Mesenchymal stem cell (in vitro differentiated cells and primary cell): ENCODE measurements around the gene MUS81.

Experiments used
- DNase-seq: peaks from one replicate; pipeline ENCODE4 v3.0.0-alpha.2; 2013
- H2AFZ ChIP-seq: one replicate; pipeline ENCODE4 v1.6.1; 2013; ENCODE audit warnings: low read depth, mild to moderate bottlenecking, control low read depth, inconsistent platforms, low read length, moderate library complexity
- H2AK5ac ChIP-seq: 2 replicates; pipeline ENCODE4 v1.6.1; 2013; ENCODE audit warnings: low read length, moderate library complexity, mild to moderate bottlenecking, inconsistent platforms; ENCODE audit not compliant: severe bottlenecking
- H2BK120ac ChIP-seq: one replicate; pipeline ENCODE4 v1.6.1; 2013; ENCODE audit warnings: low read depth, mild to moderate bottlenecking, inconsistent platforms, low read length, moderate library complexity
- H2BK12ac ChIP-seq, 2 experiments: one replicate each; pipeline ENCODE4 v1.6.1; 2013; ENCODE audit warnings: inconsistent platforms in 2 of 2, low read length in 2 of 2, mild to moderate bottlenecking in 2 of 2, moderate library complexity in 2 of 2, control low read depth in 1 of 2
- H2BK15ac ChIP-seq: one replicate; pipeline ENCODE4 v1.6.1; 2013; ENCODE audit warnings: mild to moderate bottlenecking, low read depth, inconsistent platforms; ENCODE audit not compliant: poor library complexity, severe bottlenecking
- H2BK5ac ChIP-seq: 2 replicates; pipeline ENCODE4 v1.6.1; 2013; ENCODE audit warnings: low read depth, mild to moderate bottlenecking, low read length, control low read depth, inconsistent platforms; ENCODE audit not compliant: poor library complexity, severe bottlenecking
- H3K14ac ChIP-seq, 2 experiments: one replicate each; pipeline ENCODE4 v1.6.1; 2013; ENCODE audit warnings: inconsistent platforms in 2 of 2, low read length in 2 of 2, control low read depth in 1 of 2, mild to moderate bottlenecking in 1 of 2, moderate library complexity in 1 of 2
- H3K18ac ChIP-seq, 2 experiments: one replicate each; pipeline ENCODE4 v1.6.1; 2013; ENCODE audit warnings: inconsistent platforms in 2 of 2, low read length in 2 of 2, control low read depth in 1 of 2, low read depth in 1 of 2, mild to moderate bottlenecking in 1 of 2
- H3K23ac ChIP-seq, 2 experiments: one replicate each; pipeline ENCODE4 v1.6.1; 2013; ENCODE audit warnings: inconsistent platforms in 2 of 2, low read length in 2 of 2, mild to moderate bottlenecking in 2 of 2, moderate library complexity in 2 of 2, control low read depth in 1 of 2
- H3K27ac ChIP-seq: 2 replicates; pipeline ENCODE4 v1.5.1; 2013; ENCODE audit warnings: mild to moderate bottlenecking, moderate library complexity, low read length, control low read depth, inconsistent platforms; ENCODE audit not compliant: poor library complexity, severe bottlenecking
- H3K27me3 ChIP-seq, 2 experiments: 2 replicates each; pipeline versions ENCODE4 v1.6.1 to v1.7.0; 2013; ENCODE audit warnings: low read length in 2 of 2, mild to moderate bottlenecking in 2 of 2, moderate library complexity in 2 of 2, control low read depth in 1 of 2, inconsistent platforms in 1 of 2; ENCODE audit not compliant: control insufficient read depth in 1 of 2, insufficient read depth in 1 of 2
- H3K36me3 ChIP-seq, 2 experiments: 2 replicates each; pipeline versions ENCODE4 v1.6.1 to v1.7.0; 2013; ENCODE audit warnings: low read length in 2 of 2, control low read depth in 1 of 2, inconsistent platforms in 1 of 2, low read depth in 1 of 2, mild to moderate bottlenecking in 1 of 2; ENCODE audit not compliant: insufficient read depth in 2 of 2, control insufficient read depth in 1 of 2
- H3K4ac ChIP-seq, 2 experiments: one replicate each; pipeline ENCODE4 v1.6.1; 2013; ENCODE audit warnings: inconsistent platforms in 2 of 2, low read length in 2 of 2, mild to moderate bottlenecking in 2 of 2, moderate library complexity in 2 of 2, control low read depth in 1 of 2, low read depth in 1 of 2
- H3K4me1 ChIP-seq: 2 replicates; pipeline ENCODE4 v1.6.1; 2013; ENCODE audit warnings: low read depth, low read length, control low read depth; ENCODE audit not compliant: control insufficient read depth, insufficient read depth
- H3K4me2 ChIP-seq: 2 replicates; pipeline ENCODE4 v1.6.1; 2013; ENCODE audit warnings: low read length, mild to moderate bottlenecking, inconsistent platforms; ENCODE audit not compliant: poor library complexity, severe bottlenecking
- H3K4me3 ChIP-seq, 2 experiments: 2 replicates each; pipeline versions ENCODE4 v1.5.1 to v1.7.0; 2013; ENCODE audit warnings: low read length in 2 of 2, mild to moderate bottlenecking in 2 of 2, control low read depth in 1 of 2, low read depth in 1 of 2; ENCODE audit not compliant: insufficient read depth in 1 of 2
- H3K79me1 ChIP-seq: replicated peaks from 2 replicates; pipeline ENCODE4 v1.6.1; 2013; ENCODE audit warnings: mild to moderate bottlenecking, control low read depth, low read length, inconsistent platforms; ENCODE audit not compliant: poor library complexity, severe bottlenecking
- H3K9ac ChIP-seq: 2 replicates; pipeline ENCODE4 v1.7.0; 2013; ENCODE audit warnings: mild to moderate bottlenecking, low read length, moderate library complexity
- H3K9me3 ChIP-seq: 2 replicates; pipeline ENCODE4 v1.7.0; 2013; ENCODE audit warnings: mild to moderate bottlenecking, low read length; ENCODE audit not compliant: control insufficient read depth
- H4K8ac ChIP-seq: one replicate; pipeline ENCODE4 v1.6.1; 2013; ENCODE audit warnings: inconsistent platforms, mild to moderate bottlenecking, low read length, moderate library complexity
- H4K91ac ChIP-seq: one replicate; pipeline ENCODE4 v1.6.1; 2013; ENCODE audit warnings: mild to moderate bottlenecking, low read length, inconsistent platforms
- WGBS: methylation state at CpG from one replicate; pipeline ENCODE4 v1.1.7; 2013; ENCODE audit warnings: mixed read lengths; 5-methylcytosine and 5-hydroxymethylcytosine counted together

The MUS81 gene

GRCh38 chr11:65849366-65849765, 10.9 kb upstream of the MUS81 start:
- peaks cover 36 to 44% of the 10 kb centered on the region in 2 experiments for H3K36me3 ChIP-seq
- no peak overlapping the region for H2AK5ac ChIP-seq
- WGBS, result 87% methylated on average over 7 of the region's 8 CpGs
- no peak overlapping the region for H3K14ac ChIP-seq
- no peak overlapping the region for H3K4me3 ChIP-seq
- no peak overlapping the region for H4K91ac ChIP-seq
- H4K8ac ChIP-seq, result no peak overlapping the region
- peaks cover 16% of the 10 kb centered on the region for H3K4me1 ChIP-seq
- no peak overlapping the region for H3K27ac ChIP-seq
- H3K18ac ChIP-seq, result no peak overlapping the region
- no peak overlapping the region for H3K23ac ChIP-seq
- no peaks in the 10 kb centered on the region for H3K27me3 ChIP-seq
- peaks cover 5% of the 10 kb centered on the region for H3K79me1 ChIP-seq
- DNase-seq, result no peak
- H2BK12ac ChIP-seq, result no peak overlapping the region
- no peak overlapping the region for H2BK120ac ChIP-seq
- H2BK5ac ChIP-seq, result no peak overlapping the region
- H3K4me2 ChIP-seq, result no peak overlapping the region
- H2AFZ ChIP-seq, result no peak overlapping the region
- no peak overlapping the region for H3K9ac ChIP-seq
- no peak overlapping the region for H3K4ac ChIP-seq
- no peak overlapping the region for H2BK15ac ChIP-seq
- peaks cover 5% of the 10 kb centered on the region for H3K9me3 ChIP-seq

GRCh38 chr11:65849771-65850216, 10.4 kb upstream of the MUS81 start:
- H3K18ac ChIP-seq, result no peak overlapping the region
- H3K4me1 ChIP-seq, result peaks cover 18% of the 10 kb centered on the region
- no peak overlapping the region for H2BK120ac ChIP-seq
- no peak for DNase-seq
- peaks cover 41 to 48% of the 10 kb centered on the region in 2 experiments for H3K36me3 ChIP-seq
- H4K8ac ChIP-seq, result no peak overlapping the region
- H2BK5ac ChIP-seq, result no peak overlapping the region
- H3K9ac ChIP-seq, result no peak overlapping the region
- peaks cover 5% of the 10 kb centered on the region for H3K9me3 ChIP-seq
- 78% methylated on average over 16 of the region's 16 CpGs for WGBS
- H2BK15ac ChIP-seq, result no peak overlapping the region
- H3K23ac ChIP-seq, result no peak overlapping the region
- H4K91ac ChIP-seq, result no peak overlapping the region
- H3K27ac ChIP-seq, result no peak overlapping the region
- H2AK5ac ChIP-seq, result no peak overlapping the region
- no peak overlapping the region for H2AFZ ChIP-seq
- peaks cover 5% of the 10 kb centered on the region for H3K79me1 ChIP-seq
- no peak overlapping the region for H3K14ac ChIP-seq
- H2BK12ac ChIP-seq, result no peak overlapping the region
- H3K27me3 ChIP-seq, result no peaks in the 10 kb centered on the region
- no peak overlapping the region for H3K4me2 ChIP-seq
- no peak overlapping the region for H3K4me3 ChIP-seq
- no peak overlapping the region for H3K4ac ChIP-seq

DNA sequence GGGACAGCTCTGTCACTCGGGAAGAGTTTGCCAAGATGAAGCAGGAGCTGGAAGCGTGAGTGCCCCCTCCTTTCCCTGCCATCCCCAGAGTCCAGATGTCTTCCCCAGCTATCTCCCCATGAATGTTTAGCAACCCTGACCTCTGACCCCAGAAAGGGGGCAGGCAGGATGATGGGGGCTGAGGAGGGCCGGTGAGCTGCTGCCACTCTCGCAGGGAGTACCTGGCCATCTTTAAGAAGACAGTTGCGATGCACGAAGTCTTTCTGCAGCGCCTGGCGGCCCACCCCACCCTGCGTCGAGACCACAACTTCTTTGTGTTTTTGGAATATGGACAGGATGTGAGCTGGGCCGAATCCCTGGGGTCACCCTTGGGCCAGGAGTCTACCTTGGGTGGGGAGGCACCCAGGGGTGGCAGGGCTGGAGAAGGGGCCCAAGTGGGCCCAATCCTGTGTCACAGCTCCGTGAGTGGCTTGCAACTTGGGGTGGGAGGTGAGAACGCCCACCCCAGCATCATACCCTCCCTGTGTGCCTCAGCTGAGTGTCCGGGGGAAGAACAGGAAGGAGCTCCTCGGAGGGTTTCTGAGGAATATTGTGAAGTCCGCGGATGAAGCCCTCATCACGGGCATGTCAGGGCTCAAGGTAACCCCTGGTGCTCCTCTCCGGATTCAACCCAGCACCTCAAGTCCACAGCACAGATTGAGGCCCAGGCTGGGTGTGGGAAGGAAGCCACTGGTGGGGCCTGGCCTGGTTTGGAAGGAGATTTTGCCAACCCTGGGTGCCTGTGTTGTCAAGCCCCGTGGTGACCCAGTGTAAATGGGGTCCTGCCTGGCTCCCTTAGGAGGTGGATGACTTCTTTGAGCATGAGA, 9.8 kb upstream of the MUS81 start:
- Histone ChIP-seq H3K4me2 (no peak overlapping the region), H3K18ac (no peak overlapping the region), H3K27me3 (no peaks in the 10 kb centered on the region), H2BK120ac (no peak overlapping the region), H2AK5ac (no peak overlapping the region), H3K4ac (no peak overlapping the region), H3K14ac (no peak overlapping the region), H2BK5ac (no peak overlapping the region), H2BK15ac (no peak overlapping the region), H3K9ac (no peak overlapping the region), H3K27ac (no peak overlapping the region), H4K8ac (no peak overlapping the region), H3K79me1 (peaks cover 5% of the 10 kb centered on the region), H3K9me3 (peaks cover 5% of the 10 kb centered on the region), H3K4me1 (peaks cover 22% of the 10 kb centered on the region), H4K91ac (no peak overlapping the region), H2AFZ (no peak overlapping the region), H3K4me3 (no peak overlapping the region), H3K23ac (no peak overlapping the region), H2BK12ac (no peak overlapping the region), H3K36me3 (peaks cover 47 to 55% of the 10 kb centered on the region in 2 experiments)
- DNase-seq, result no peak
- 89% methylated on average over 20 of the region's 20 CpGs for WGBS

- Histone ChIP-seq H2BK5ac (no peak overlapping the region), H2BK15ac (no peak overlapping the region), H3K9ac (no peak overlapping the region), H3K14ac (no peak overlapping the region), H3K18ac (no peak overlapping the region), H2BK12ac (no peak overlapping the region), H3K27me3 (no peaks in the 10 kb centered on the region), H4K91ac (no peak overlapping the region), H3K4me1 (peaks cover 28% of the 10 kb centered on the region), H3K4me3 (no peak overlapping the region), H3K4me2 (no peak overlapping the region), H3K79me1 (peaks cover 5% of the 10 kb centered on the region), H3K23ac (no peak overlapping the region), H4K8ac (peak overlapping the region; percentile 39), H3K9me3 (peaks cover 5% of the 10 kb centered on the region), H2AFZ (no peak overlapping the region), H3K36me3 (peaks cover 54 to 62% of the 10 kb centered on the region in 2 experiments), H3K27ac (no peak overlapping the region), H2AK5ac (no peak overlapping the region), H3K4ac (no peak overlapping the region), H2BK120ac (no peak overlapping the region)
- peak; percentile 33 for DNase-seq
- WGBS, result 96% methylated on average over 13 of the region's 14 CpGs
Observed at GRCh38 chr11:65851083-65851579, 9.1 kb upstream of the MUS81 start.
